HK-2 (cell line): ENCODE results near the gene NCS1.

Source experiments
- DNase-seq: peaks from one replicate; pipeline ENCODE4 v3.0.0-alpha.2; 2018; ENCODE audit not compliant: unreplicated experiment

The NCS1 gene

DNA sequence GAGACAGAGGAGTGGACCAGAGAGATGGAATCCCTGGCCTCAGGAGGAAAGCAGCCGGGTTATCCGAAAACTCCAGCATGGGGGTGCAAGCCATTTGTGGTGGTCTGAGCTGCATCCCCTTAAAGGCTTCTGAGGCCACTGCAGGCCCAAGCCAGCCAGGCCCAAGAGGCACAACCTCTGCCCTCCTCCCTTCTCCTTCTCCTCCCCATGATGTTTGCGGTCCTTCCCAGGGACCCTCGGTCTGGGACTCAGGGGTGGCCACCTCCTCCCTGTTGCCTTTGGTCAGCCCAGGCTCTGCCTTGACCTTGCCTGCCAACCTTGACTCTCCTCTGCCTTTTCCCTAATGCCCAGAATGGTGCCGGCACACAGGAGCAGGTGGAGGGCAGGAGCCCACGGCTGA lies 4.6 kb downstream of the NCS1 start:
- no peak for DNase-seq

DNA sequence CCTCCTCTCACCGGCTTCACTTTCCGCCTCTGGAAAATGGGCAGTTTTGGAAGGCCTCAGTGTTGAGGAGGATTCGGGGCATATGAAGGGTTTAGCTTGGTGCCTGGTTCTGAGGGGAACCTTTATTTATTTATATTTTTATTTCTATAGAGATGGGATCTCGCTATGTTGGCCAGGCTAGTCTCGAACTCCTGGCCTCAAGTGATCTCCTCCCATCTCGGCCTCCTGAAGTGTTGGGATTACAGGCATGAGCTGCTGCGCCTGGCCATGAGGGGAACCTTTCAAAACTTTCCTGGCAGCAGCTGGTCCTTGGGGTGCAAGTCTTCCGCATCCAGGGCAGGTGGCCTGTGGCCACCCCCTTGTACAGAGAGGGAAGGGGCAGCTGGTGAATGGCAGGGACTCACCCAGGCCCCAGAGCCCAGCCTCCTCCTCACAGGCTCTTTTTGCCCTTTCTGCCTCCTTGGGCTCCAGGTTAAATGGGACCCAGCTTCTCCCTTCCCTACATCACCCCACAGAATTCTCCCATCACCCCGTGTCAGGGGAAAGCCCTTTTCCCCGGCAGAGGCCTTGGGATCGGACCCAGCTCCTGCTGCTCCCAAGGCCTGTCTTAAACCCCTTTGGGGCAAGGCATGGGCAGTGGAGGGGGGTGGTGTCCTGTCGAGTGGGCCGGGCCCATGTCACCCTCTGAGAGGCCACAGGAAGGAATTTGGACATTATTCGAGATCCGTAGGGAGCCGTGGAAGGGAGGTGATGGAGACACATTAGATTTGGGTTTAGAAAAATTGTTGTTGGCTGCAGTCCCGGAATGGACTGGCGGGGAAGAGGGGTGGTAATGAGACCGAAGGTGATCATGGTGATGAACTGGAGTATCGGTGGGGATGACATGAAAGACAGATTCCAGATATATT lies 5.9 kb downstream of the NCS1 start:
- DNase-seq = no peak

DNA sequence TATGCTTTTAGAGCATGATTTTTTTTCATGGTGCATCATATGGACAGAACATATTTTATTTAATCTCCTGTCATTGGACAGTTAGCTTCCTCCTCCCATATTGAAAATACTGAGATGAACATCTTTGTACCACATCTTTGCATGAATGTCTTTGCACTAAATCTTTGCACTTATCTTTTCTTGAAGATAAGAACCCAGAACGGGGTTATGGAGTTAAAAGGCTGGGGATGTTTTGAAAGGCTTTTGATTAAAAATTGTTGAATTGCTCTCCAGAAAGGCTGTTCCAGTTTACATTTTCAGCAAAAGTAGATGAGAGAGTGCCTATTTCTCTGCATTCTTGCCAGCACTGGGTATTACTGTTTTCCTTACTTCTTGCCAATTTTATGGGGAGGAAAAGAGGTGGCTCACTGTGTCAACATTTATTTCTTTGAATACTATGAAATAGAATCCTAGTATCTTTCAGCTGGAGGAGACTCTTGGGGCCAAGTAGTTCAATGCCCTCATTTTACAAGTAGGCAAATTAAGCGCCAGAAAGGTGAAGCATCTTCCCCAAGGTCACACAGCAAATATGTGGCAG lies 7.2 kb downstream of the NCS1 start:
- DNase-seq = no peak

DNA sequence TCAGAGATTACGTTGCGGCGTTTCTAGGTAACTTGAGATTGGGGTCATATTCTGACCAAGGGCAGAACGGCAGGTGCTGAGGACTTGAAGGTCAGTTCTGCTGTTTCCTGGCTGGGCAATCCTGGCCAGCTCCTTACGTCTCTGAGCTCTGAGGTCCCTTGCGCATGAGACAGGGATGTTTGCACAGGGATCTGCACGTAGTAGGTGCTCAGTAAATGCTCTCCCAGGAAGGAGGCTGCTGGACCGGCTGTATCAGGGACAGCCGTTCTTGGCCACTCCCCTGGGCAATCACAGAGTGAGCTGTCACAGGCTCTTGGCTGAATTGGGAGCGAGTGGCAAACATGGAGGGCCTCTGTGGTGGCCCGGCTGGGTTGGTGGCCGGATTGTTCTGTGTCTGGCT lies 8.3 kb downstream of the NCS1 start:
- no peak for DNase-seq

DNA sequence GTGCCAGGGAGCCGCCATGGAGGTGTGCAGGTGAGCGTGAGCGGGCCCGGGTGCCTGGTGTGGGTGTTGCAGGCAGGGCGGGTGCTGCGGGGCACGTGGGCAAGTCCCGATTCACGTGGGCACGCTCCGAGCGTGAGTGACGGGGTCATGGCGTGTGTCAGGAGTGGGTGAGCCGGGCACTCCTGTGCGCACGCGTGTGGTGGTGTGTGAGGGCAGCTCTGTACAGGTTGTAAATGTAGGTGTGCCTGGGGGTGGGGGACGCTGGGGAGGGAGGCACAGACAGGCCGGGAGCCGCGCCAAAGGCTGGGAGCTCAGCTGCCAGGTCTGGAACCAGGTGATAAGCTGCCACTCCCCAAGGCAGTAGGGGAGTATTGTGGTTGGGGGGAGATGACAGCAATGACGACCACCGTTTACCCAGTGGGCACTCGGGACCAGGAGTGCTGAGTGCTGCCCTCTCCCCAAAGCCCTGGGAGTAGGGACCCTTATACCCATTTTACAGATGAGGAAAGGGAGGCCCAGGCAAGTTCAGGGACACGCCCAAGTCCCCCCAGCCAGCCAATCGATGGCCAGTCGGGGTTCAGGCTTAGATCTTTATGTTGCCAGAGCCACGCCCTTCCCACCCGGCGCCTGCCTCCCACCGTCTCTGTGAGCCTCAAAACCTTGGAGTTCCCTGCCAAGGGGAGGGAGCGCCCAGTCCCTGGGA lies 9.6 kb downstream of the NCS1 start:
- DNase-seq = no peak

DNA sequence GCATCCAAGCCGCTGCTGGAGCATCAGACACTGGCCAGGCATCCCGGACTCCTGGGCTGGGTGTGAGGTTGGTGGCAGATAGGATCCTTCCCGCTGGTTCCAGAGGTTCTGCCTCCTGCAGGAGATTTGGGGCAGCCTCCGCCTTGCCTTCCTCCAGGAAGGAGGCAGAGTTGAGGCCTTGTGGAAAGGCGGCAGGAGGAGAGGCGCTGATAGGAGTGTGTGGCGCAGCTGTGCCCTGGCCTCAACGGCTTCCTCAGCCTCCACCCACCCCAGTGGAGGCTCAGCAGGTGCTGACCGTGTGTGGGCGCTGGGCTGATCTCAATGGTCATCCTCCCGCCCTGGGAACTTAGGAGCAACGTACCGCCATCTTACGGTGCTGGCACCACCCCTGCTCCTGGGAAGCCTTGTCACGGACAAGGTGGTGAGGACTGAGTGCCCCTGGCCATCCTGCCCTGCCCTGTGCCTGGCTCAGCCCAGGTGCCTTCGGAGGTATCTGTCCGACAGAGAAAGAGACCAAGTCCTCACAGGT lies 10.2 kb downstream of the NCS1 start:
- peak; percentile 35 for DNase-seq

DNA sequence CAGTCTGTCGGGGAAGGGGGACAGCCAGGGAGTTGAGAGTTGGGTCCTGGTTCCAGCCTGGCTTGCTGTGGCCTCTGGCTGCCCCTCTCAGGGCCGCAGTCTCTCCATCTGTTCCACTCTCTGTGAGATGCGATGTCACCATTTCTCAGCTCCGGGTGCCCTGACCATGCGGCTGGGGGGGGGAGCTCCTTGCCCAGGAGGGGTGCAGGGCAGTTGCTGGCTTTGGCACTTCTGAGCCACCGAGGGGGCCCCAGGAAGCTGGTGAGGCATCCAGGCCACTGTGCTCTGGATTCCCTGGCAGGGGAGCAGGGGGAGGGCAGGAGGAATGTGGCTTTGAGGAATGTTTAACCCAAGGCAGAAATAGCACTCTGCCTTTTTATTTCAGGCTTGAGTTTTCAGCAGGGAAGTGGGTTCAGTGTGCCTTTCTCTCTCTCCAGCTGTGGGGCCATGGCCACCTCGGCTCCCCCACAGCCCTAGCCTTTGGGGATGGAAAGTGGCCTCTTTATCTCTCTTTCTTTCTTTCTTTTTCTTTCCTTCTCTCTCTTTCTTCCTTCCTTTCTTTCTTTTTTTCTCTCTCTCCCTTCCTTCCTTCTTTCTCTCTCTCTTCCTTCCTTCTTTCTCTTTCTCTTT lies 11.0 kb downstream of the NCS1 start:
- DNase-seq = peak; percentile 90

DNA sequence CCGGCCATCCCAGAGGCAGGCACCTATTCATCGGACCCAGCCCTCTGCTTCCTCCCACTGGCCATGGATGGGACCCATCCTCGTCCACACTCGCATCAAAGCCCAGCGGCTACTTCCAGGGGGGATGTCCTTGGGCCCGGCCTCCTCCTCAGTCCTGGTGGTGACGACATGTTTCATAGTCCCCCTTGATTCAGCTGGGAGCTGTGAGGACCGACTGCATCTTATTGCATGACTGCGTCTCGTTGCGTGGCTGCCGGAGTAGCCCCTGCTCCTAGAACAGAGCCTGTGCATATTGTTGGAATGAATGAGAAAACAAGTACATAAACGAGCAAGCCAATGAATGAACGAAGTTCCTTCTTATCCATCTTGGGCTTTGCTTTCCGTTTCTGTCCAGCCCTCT lies 12.8 kb downstream of the NCS1 start:
- DNase-seq = no peak

DNA sequence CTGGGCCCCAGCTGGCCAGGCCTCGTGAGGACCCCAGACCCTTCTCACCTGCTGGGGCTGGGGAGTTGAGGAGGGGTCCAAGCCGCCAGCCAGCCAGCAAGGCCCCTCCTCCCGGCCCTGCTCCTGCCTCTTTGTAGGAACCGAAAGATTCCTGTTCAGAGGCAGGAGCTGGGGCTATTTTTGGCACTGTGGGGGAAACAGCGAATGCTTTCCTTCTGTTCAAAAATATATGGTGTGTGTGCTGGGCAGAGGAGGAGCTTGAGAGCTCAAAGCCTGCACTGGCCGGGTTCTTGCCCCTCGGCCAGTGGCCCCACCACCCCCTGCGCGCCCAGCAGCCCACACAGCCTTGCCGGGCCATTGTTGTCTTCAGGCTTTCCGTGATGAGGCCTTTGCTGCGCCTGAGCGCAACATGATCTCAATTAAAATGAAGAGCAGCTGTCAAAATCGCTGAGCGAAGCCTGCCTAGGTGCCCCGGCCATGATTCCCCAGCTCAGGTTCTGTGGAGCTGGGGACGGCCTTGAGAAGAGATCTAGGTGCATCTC lies 13.4 kb downstream of the NCS1 start:
- no peak for DNase-seq

DNA sequence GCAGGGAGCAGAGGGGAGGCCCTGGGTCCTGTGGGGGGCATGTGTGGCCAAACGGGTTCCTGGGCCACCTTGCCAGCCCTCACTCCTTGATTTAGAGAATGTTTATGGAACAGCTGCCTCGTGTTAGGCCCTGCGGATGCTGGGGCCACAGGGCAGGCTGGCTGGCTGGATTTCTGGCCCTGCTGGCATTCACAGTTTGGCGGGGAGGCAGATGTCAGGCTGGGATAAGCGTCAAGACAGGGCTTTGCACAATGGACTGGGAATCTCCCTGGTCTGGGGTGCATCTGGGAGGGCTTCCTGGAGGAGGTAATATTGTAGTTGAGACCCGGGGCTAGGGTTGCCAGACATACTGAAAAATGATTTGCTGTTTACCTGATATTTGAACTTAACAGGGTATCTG lies 13.8 kb downstream of the NCS1 start:
- DNase-seq = no peak

DNA sequence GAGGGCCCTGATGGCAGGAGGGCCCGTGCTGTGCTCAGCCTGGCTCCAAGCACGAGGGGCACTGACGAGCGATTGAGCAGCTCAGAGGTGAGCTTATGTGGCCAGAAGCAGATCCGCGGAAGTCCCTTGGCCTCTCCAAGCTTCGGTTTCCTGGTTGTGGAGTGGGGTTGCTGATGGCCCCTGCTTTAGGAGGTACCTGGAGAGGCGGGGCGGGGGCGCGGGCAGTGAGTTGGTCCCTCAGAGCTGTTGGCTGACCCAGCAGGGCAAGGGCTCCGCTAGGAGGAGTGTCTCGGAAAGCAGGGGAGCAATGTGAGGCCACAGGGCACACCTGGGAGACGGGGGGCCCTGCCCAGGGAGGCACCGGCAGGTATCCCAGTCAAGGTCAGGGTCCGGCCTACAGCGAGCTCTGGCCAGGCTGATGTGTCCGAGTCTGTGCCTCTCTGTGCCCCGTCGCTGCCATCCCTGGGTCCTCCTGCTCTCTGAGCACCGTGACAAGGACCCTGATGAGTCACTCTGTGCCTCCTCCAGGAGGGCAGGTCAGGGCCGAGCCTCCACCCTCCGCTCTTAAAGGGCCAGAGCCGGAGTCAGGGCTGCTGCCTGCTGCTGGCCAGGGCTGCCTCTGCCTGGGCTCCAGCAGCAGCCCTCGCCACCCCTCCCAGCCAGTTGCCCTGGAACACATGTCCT lies 14.8 kb downstream of the NCS1 start:
- DNase-seq = peak; percentile 78

DNA sequence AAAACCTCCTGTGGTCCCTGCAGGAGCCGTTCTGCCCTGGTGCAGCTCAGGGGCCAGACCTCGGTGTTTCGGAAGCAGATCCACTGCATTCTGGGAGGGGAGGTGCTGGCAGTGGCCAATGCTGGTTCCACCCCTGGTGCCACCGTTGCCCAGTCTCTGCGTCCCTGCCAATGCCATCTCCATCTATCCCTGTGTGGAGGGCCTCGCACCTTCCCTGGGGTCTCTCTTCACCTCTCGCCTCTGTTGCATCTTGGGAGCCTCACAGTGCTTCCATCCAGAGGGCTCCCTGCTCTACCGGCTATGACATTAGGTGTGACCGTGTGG lies 15.3 kb downstream of the NCS1 start:
- no peak for DNase-seq

DNA sequence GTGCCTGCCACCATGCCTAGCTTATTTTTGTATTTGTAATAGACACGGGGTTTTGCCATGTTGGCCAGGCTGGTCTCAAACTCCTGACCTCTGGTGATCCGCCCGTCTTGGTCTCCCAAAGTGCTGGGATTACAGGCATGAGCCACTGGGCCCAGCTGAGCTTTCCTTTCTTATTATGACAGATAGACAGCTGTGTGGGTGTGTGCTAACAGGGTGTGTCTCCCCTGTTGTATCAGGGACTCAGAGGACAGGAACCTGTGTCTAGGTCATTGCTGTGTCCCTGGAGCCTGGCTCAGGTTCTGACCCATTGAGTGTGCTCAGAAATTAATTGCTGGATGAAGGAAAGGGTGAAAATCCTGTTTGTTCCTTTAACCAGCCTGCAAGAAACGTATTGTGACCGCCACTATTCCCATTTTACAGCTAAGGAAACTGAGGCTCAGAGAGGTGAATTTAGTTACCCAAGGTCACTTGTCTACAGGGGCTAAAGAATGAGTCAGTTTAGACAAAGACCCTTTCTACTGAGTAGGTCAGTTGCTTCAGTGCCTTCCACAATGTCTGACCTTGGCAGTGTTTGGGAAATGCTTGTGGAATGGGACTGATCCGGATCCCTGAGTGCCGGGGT lies 16.8 kb downstream of the NCS1 start:
- DNase-seq = no peak

DNA sequence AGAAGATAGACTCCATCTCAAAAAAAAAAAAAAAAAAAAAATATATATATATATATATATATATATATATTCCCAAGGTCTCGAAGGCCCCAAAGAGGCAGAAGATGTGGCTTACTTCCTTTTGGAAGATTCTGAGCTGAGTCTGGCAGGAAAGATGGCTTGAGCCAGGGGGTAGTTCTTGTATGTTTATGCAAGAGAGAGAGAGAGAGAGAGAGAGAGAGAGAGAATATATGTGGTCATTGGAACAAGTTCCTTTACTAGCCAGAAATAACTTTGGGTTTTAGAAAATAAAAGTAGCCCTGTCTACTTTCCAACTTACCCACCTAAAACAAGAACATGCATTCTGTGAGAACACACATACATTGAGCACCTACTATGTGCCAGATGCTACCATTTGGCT lies 17.6 kb downstream of the NCS1 start:
- no peak for DNase-seq

DNA sequence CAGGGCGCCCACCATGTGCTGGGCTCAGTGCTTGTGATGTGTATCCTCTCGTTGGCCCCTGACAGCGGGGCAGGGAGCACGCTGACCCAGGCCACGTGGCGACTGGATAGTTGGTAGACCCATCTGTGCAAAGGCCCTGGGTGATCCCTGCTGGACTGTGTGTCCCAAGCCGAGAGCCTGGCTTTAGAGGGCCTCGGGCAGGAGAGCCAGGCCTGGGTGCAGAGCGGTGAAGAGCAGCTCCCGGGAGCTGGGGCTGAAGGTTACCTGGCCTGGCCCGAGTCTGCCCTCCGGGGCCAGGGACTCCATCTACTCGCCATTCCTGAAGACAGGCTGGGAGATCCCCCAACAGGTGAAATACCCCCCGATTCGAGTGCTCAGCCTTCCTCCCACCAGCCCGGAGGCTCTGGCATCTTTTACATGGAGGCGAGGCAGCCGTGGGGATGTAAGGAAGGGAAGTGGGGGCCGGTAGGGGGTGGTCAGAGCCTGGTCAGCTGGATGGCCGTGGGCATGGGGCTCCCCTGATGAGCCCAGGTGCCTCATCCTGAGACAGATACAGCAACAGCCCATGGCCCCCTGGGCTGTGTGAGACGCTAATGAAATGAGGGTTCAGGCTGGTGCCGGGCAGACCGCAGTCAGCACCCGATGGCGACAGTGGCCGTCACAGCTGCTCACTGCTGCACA lies 19.0 kb downstream of the NCS1 start:
- no peak for DNase-seq

DNA sequence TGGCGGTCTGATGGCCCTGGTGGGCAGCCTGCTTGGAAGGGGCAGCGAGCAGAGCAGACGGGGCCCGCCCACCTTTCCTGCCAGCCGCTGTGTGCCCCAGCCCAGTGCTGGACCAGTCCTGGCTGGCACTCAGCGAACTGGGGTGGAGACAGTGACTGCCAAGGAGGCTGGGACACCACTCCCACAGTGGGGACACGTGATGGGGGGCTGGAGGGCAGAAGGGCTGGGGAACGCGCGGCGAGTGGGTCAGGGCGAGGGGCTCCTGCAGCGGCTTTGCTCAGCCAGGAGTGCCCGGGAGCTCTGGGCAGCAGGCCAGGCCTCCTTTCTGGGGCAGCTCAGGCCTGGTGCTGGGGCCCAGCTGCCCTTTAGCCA lies 19.5 kb downstream of the NCS1 start:
- DNase-seq = no peak

DNA sequence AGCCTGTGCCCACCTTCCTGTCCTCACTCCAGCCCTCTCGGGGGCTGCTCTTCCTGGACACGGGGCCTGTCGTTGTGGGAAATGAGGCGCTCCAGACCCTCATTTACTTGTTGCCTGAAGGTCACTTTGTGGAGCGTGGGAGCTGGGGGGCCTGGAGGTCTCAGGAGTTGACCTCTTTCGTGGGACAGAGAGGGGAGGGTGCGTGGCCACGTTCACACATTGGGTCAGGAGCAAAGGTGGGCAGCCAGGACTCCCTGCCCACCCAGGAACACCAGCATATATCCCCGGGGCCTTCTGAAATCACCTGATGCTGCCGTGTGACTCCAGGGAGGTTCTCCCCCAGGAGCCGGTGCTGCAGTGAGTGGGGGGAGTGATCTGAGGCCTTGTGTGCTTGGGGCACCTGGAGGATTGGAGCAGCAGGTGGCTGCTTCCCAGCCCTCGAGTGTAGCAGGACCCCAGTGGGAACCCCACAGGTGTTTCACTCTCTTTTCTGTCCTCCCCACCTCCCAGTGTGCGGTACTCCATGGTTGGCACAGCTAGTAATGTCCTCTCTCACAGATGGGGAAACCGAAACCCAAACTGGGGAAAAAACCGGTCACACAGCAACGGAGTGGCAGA lies 20.3 kb downstream of the NCS1 start:
- DNase-seq = no peak

DNA sequence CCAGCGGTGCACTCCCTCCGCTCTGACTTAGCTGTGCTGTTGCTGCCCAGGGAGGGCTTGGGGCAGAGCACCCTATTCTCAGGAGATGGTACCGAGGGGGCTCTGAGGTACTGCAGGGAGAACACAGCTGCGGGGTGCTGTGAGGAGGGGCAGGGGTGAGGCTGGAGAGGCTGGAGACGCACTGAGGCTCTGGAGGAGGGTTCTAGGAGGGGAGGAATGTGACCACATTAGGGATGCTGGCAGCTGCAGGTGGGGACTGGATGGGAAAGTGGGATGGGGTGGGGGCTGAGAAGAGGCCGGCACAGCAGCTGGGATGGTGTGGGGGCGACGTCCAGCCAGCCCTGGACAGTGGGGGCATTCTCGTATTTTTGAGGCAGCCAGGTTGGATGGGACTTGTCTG lies 20.9 kb downstream of the NCS1 start:
- DNase-seq = no peak

DNA sequence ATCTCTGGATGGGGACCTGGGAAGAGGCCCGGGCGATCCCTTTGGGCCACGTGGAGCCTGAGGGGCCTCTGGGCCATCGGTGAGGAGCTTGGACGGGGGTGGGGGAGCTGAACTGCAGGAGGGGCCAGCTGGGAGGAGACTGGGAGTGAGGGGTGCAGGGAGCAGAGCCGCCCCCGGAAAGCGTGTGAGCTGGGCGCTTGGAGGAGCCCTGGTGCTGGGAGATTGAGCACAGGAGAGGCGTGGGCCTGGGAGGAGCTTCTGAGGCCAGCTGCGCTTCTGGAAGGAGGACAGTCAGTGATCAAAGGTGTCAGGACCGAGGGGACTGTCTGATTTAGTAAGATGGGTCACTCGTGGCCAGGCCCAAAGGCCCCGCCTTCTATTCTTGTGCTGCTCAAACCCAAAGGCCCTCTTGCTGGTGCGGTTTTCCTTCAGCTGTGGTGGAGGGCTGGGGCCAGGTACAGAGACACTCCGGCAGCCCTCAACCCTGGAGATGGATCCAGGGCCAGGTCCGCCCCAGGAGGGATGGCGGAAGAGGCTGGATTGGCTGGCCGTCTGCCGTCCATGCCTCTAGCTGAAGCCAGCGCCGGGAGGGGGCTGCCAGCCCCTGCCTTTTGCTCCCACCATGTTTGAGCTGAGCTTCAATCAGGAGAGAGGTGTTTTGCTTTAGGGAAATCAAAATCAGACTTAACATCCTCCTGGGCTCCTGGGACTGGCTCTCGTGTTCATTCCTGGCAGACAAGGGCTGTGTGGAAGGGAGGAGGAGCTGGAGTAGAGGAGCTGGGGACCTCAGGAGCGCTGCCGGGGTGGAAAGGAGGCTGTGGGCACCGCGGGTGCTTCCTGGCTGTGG lies 21.6 kb downstream of the NCS1 start:
- DNase-seq = no peak
